ENCODE results near the gene UCP3.

Gene UCP3

GRCh38 chr11:73976451-73977151 lies 32.3 kb downstream of the UCP3 start:
- no peak for DNase-seq

- no peak for DNase-seq
These were observed 33.5 kb downstream of the UCP3 start for GRCh38 chr11:73975479-73975757.

GRCh38 chr11:73974604-73975478 lies 34.0 kb downstream of the UCP3 start:
- no peak for DNase-seq

GRCh38 chr11:73972620-73973449 lies 36.0 kb downstream of the UCP3 start:
- DNase-seq, result no peak

GRCh38 chr11:73972187-73972586 lies 36.7 kb downstream of the UCP3 start:
- DNase-seq, result no peak

GRCh38 chr11:73971175-73971719 lies 37.6 kb downstream of the UCP3 start:
- no peak for DNase-seq

GRCh38 chr11:73969991-73970800 lies 38.7 kb downstream of the UCP3 start:
- DNase-seq, result no peak

GRCh38 chr11:73969091-73969490 lies 39.8 kb downstream of the UCP3 start:
- DNase-seq, result no peak

- no peak for DNase-seq
These were observed 40.4 kb downstream of the UCP3 start for GRCh38 chr11:73968356-73968966.

GRCh38 chr11:73965764-73966121 lies 43.1 kb downstream of the UCP3 start:
- no peak for DNase-seq

GRCh38 chr11:73965076-73965763 lies 43.7 kb downstream of the UCP3 start:
- DNase-seq, result no peak

- DNase-seq, result no peak
These were observed 45.0 kb downstream of the UCP3 start for GRCh38 chr11:73963861-73964260.

GRCh38 chr11:73962101-73962705 lies 46.7 kb downstream of the UCP3 start:
- no peak for DNase-seq

GRCh38 chr11:73961321-73961720 lies 47.6 kb downstream of the UCP3 start:
- DNase-seq, result no peak

- no peak for DNase-seq
These were observed 50.3 kb downstream of the UCP3 start for GRCh38 chr11:73958521-73959141.

GRCh38 chr11:73957654-73958361 lies 51.1 kb downstream of the UCP3 start:
- DNase-seq, result no peak

- no peak for DNase-seq
These were observed 51.8 kb downstream of the UCP3 start for GRCh38 chr11:73956876-73957653.

- no peak for DNase-seq
These were observed 57.1 kb downstream of the UCP3 start for GRCh38 chr11:73951797-73952196.
